Astrocyte (in vitro differentiated cells and primary cell): ENCODE data around the gene ASB1. TPM values are rescaled to one million over a fixed set of nuclear protein-coding genes. Genes with fewer than 3 reads are reported as not detected.

Source experiments
- DNase-seq: peaks from one replicate; pipeline ENCODE4 v3.0.0-alpha.2; 2010; ENCODE audit warnings: low read depth
- FAIRE-seq: peaks from 2 replicates; lab custom pipeline; 2011; peaks lifted over from hg19 to GRCh38; lab: Jason Lieb, UNC
- H2AFZ ChIP-seq: 2 replicates; pipeline ENCODE4 v1.6.0; 2012; ENCODE audit warnings: low read depth, low read length, inconsistent platforms
- H3K27ac ChIP-seq: 2 replicates; pipeline ENCODE4 v1.5.1; 2011; ENCODE audit warnings: low read depth, low read length, inconsistent platforms
- H3K27me3 ChIP-seq: 2 replicates; pipeline ENCODE4 v1.6.0; 2011; ENCODE audit warnings: low read length, inconsistent platforms; ENCODE audit not compliant: insufficient read depth
- H3K36me3 ChIP-seq: 2 replicates; pipeline ENCODE4 v1.5.1; 2011; ENCODE audit warnings: low read length, inconsistent platforms; ENCODE audit not compliant: insufficient read depth
- H3K4me1 ChIP-seq: 2 replicates; pipeline ENCODE4 v1.5.1; 2011; ENCODE audit warnings: low read length, inconsistent platforms; ENCODE audit not compliant: insufficient read depth
- H3K4me2 ChIP-seq: 2 replicates; pipeline ENCODE4 v1.6.0; 2012; ENCODE audit warnings: low read length, inconsistent platforms
- H3K4me3 ChIP-seq: 2 replicates; pipeline ENCODE4 v1.5.1; 2011; ENCODE audit warnings: low read depth, mild to moderate bottlenecking, low read length, inconsistent platforms; ENCODE audit not compliant: insufficient read depth
- H3K79me2 ChIP-seq: 2 replicates; pipeline ENCODE4 v1.6.0; 2012; ENCODE audit warnings: mild to moderate bottlenecking, low read length, inconsistent platforms; ENCODE audit not compliant: insufficient read depth
- H3K9ac ChIP-seq: 2 replicates; pipeline ENCODE4 v1.6.0; 2012; ENCODE audit warnings: mild to moderate bottlenecking, low read length, inconsistent platforms
- H3K9me3 ChIP-seq: 2 replicates; pipeline ENCODE4 v1.5.1; 2012; ENCODE audit warnings: low read depth, mild to moderate bottlenecking, low read length, inconsistent platforms; ENCODE audit not compliant: insufficient read depth
- H4K20me1 ChIP-seq: 2 replicates; pipeline ENCODE4 v1.6.0; 2012; ENCODE audit warnings: low read length, inconsistent platforms; ENCODE audit not compliant: insufficient read depth
- H3K27ac Mint-ChIP-seq: one replicate; pipeline ENCODE4 v1.8.0; 2021; ENCODE audit warnings: mild to moderate bottlenecking, mixed read lengths; ENCODE audit not compliant: unreplicated experiment
- H3K27me3 Mint-ChIP-seq: one replicate; pipeline ENCODE4 v1.8.0; 2021; ENCODE audit warnings: low read depth, mixed read lengths; ENCODE audit not compliant: unreplicated experiment
- H3K36me3 Mint-ChIP-seq: one replicate; pipeline ENCODE4 v1.8.0; 2021; ENCODE audit warnings: low read depth, mixed read lengths; ENCODE audit not compliant: unreplicated experiment
- H3K4me1 Mint-ChIP-seq: one replicate; pipeline ENCODE4 v1.8.0; 2021; ENCODE audit warnings: low read depth, mixed read lengths; ENCODE audit not compliant: unreplicated experiment
- H3K4me3 Mint-ChIP-seq: one replicate; pipeline ENCODE4 v1.8.0; 2021; ENCODE audit warnings: mild to moderate bottlenecking, moderate library complexity, mixed read lengths; ENCODE audit not compliant: unreplicated experiment
- H3K9me3 Mint-ChIP-seq: one replicate; pipeline ENCODE4 v1.8.0; 2021; ENCODE audit warnings: mild to moderate bottlenecking, mixed read lengths; ENCODE audit not compliant: unreplicated experiment
- CTCF ChIP-seq: IDR thresholded peaks from 2 replicates; pipeline ENCODE4 v1.5.1; 2011; ENCODE audit warnings: low read depth, mild to moderate bottlenecking, inconsistent platforms, low read length, moderate library complexity; ENCODE audit not compliant: insufficient read depth
- EZH2 ChIP-seq: IDR thresholded peaks from 2 replicates; pipeline ENCODE4 v1.6.1; 2012; ENCODE audit warnings: mild to moderate bottlenecking, low read length, inconsistent platforms; ENCODE audit not compliant: insufficient read depth
- total RNA-seq: library from RNA; stranded (reverse); gene quantifications from 2 replicates; pipeline ENCODE4 v1.2.1, GENCODE V29; 2021

Gene ASB1
- total RNA-seq, 1 donor from 2014 or later = 30.6 TPM

DNA sequence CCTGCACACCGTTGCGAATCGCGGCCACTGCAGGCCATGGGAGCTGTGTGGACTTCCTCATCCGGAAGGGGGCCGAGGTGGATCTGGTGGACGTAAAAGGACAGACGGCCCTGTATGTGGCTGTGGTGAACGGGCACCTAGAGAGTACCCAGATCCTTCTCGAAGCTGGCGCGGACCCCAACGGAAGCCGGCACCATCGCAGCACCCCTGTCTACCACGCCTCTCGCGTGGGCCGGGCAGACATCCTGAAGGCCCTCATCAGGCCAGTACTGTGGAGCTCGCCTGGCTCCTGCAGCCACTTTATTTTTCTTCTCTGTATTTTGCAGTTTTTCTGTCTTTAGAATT, 9.0 kb downstream of the ASB1 start:
- no peaks in the 10 kb centered on the region for H3K27me3 Mint-ChIP-seq
- H3K36me3 Mint-ChIP-seq = peaks cover 15% of the 10 kb centered on the region
- no peak for DNase-seq
- Histone ChIP-seq H3K27ac (peak overlapping the region; percentile 100), H2AFZ (no peak overlapping the region), H3K79me2 (peaks cover 83% of the 10 kb centered on the region), H3K27me3 (no peaks in the 10 kb centered on the region), H3K4me3 (no peak overlapping the region), H4K20me1 (no peaks in the 10 kb centered on the region), H3K4me1 (peaks cover 56% of the 10 kb centered on the region), H3K4me2 (peak overlapping the region; percentile 77), H3K9me3 (peaks cover 3% of the 10 kb centered on the region), H3K36me3 (peaks cover 11% of the 10 kb centered on the region), H3K9ac (peak overlapping the region; percentile 90)
- no peak for FAIRE-seq
- no peak overlapping the region for H3K27ac Mint-ChIP-seq
- H3K9me3 Mint-ChIP-seq = peaks cover 3% of the 10 kb centered on the region
- H3K4me1 Mint-ChIP-seq = peaks cover 11% of the 10 kb centered on the region
- TF ChIP-seq EZH2 (no peak), CTCF (no peak)
- H3K4me3 Mint-ChIP-seq = no peak overlapping the region

DNA sequence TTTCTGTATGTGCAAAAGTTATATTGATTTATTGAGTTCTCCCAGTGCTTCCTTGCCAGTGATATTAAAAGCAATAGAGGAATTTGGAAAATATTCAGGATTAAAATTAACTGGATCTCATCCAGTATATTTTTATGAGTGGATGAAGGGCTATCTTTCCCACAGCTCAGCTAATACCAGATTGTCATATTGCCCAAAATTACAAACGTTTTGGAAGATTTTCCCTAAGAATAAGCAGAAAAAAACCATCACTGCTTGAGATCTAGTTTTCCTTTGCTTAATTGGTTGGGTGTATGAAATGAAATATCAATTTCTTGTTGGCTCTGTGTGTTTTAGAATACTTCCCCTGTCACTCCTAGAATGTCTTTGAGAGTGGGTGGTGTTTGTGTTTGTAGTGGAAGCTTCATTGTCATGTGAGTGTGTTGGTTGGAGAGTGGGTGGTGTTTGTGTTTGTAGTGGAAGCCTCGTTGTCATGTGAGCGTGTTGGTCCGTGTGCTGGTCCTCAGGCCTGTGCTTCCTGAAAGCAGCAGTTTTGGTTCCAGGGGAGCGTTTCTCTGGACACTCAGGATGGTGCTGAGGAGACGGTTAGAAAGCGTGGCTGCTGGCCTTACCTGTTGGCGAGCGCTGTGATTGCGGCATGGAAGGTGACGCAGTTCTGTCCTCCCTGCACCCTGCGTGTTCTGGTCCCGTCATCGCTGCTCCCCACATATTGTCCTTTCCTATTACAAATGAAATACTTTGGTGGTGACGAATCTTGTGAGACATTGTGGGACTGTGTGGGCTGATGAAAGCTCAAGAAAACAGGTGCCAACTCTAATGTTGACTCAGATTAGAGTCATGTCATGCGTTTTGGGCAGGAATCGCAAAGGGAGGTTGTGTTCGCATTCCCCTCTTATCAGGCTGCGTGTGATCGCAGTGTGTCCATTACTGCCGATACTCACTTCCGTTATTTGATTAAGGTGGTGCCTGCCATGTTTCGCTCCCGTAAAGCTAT, 12.4 kb downstream of the ASB1 start:
- Histone ChIP-seq H3K4me1 (peaks cover 63% of the 10 kb centered on the region), H4K20me1 (no peaks in the 10 kb centered on the region), H3K79me2 (peaks cover 86% of the 10 kb centered on the region), H3K4me3 (peak overlapping the region; percentile 31), H3K9ac (peak overlapping the region; percentile 92), H3K27me3 (no peaks in the 10 kb centered on the region), H2AFZ (no peak overlapping the region), H3K36me3 (peaks cover 17% of the 10 kb centered on the region), H3K27ac (peak overlapping the region; percentile 100), H3K4me2 (peak overlapping the region; percentile 80), H3K9me3 (no peaks in the 10 kb centered on the region)
- H3K27ac Mint-ChIP-seq = peak overlapping the region; percentile 7
- FAIRE-seq (peak; percentile 97), DNase-seq (peak; percentile 100)
- H3K36me3 Mint-ChIP-seq = peaks cover 13% of the 10 kb centered on the region
- H3K4me1 Mint-ChIP-seq = peaks cover 18% of the 10 kb centered on the region
- H3K4me3 Mint-ChIP-seq = no peak overlapping the region
- no peaks in the 10 kb centered on the region for H3K9me3 Mint-ChIP-seq
- H3K27me3 Mint-ChIP-seq = no peaks in the 10 kb centered on the region
- TF ChIP-seq EZH2 (no peak), CTCF (no peak)
